ENCODE data around the gene ZDHHC21. TPM values are rescaled to one million over a fixed set of nuclear protein-coding genes. Genes with fewer than 3 reads are reported as not detected.

Gene ZDHHC21
- total and polyA plus RNA-seq, 2 of the 8 experiments (the other 6 are each of a cell fraction or from before 2014, with no cell fraction given) = 1.9 to 6.0 TPM

- Histone ChIP-seq H2BK5ac (ENCODE audit: low read depth, low read length) (no peak overlapping the region), H2BK12ac (ENCODE audit: low read depth, low read length) (no peak overlapping the region), H2BK20ac (ENCODE audit: low read length) (no peak overlapping the region), H3K79me1 (ENCODE audit: low read depth, low read length) (no peaks in the 10 kb centered on the region), H3K23me2 (ENCODE audit: low read depth, low read length) (no peaks in the 10 kb centered on the region), H3K79me2 (ENCODE audit: control insufficient read depth in 1 of 2, insufficient read depth in 2 of 2, low read length in 2 of 2) (no peaks in the 10 kb centered on the region), H3K27me3 (replicated peaks in 1 of 4; ENCODE audit: control insufficient read depth in 3 of 4, extremely low read depth in 1 of 4, insufficient read depth in 3 of 4, low read length in 3 of 4) (peaks cover 2 to 13% (median 3%) of the 10 kb centered on the region in 4 experiments; a peak in 6 of 7 replicates), H3K27ac (ENCODE audit: low read depth, low read length) (no peak overlapping the region), H3K4me1 (replicated peaks in 1 of 4; ENCODE audit: control insufficient read depth in 3 of 4, insufficient read depth in 4 of 4, low read length in 3 of 4) (no peaks in the 10 kb centered on the region; a peak in 1 of 7 replicates), H3K9me3 (ENCODE audit: insufficient read depth in 2 of 2, low read depth in 1 of 2, low read length in 1 of 2) (no peaks in the 10 kb centered on the region), H3K4ac (replicated peaks; ENCODE audit: insufficient read length, low read depth, low read length) (no peak overlapping the region), H2BK15ac (ENCODE audit: low read length) (no peak overlapping the region), H3K9ac (replicated peaks in 1 of 4; ENCODE audit: extremely low read depth in 1 of 4, low read depth in 3 of 4, low read length in 3 of 4) (no peak overlapping the region), H2BK120ac (replicated peaks; ENCODE audit: low read depth, low read length) (no peak overlapping the region), H3K4me3 (ENCODE audit: extremely low read depth in 1 of 4, insufficient read depth in 2 of 4, low read depth in 3 of 4, low read length in 4 of 4) (no peak overlapping the region), H3K56ac (replicated peaks; ENCODE audit: insufficient read length, low read depth, low read length) (no peak overlapping the region), H4K8ac (ENCODE audit: extremely low read depth, insufficient read depth, low read length) (no peak overlapping the region), H4K20me1 (replicated peaks in 1 of 2; ENCODE audit: control insufficient read depth in 1 of 2, insufficient read depth in 2 of 2, low read length in 2 of 2) (no peaks in the 10 kb centered on the region), H3K18ac (ENCODE audit: extremely low read depth, low read length) (no peak overlapping the region), H4K91ac (replicated peaks; ENCODE audit: insufficient read length, low read length) (no peak overlapping the region), H3K23ac (ENCODE audit: insufficient read length) (no peak overlapping the region), H4K5ac (ENCODE audit: insufficient read length, low read depth, low read length) (no peak overlapping the region), H2AFZ (ENCODE audit: low read length) (no peak overlapping the region), H3K14ac (ENCODE audit: insufficient read length) (no peak overlapping the region), H3K36me3 (ENCODE audit: control insufficient read depth in 2 of 4, insufficient read depth in 4 of 4, low read length in 3 of 4) (no peaks in the 10 kb centered on the region), H3K4me2 (ENCODE audit: insufficient read depth in 1 of 2, low read depth in 2 of 2, low read length in 2 of 2) (no peak overlapping the region), H2AK5ac (ENCODE audit: low read depth, low read length) (no peak overlapping the region)
- 78% methylated on average over 4 of the region's 4 CpGs; no CpG with 5 or more reads in 1 of the 2 experiments for WGBS, 2 experiments (ENCODE audit: extremely low coverage in 1 of 2, insufficient coverage in 1 of 2, insufficient read length in 1 of 2, insufficient replicate concordance in 2 of 2, low coverage in 1 of 2, low lambda C conversion rate in 2 of 2, missing lambda C conversion rate in 1 of 2)
- POLR2A ChIA-PET (ENCODE audit: partially characterized antibody) = no interaction called here
- DNase-seq (ENCODE audit: low read depth in 1 of 2, low spot score in 2 of 2) (no peak), FAIRE-seq (no peak)
- CTCF ChIA-PET (ENCODE audit: partially characterized antibody) = interaction anchor here (1.2 kb wide), 1 partner anchor 55 kb away, joined by 4 read pairs; no protein-coding TSS in a partner anchor
- TF ChIP-seq SUZ12 (IDR thresholded peaks at IDR 0.05; ENCODE audit: low read length) (no peak), TBP (IDR thresholded peaks at IDR 0.05; ENCODE audit: low read depth, low read length) (no peak), SP4 (IDR thresholded peaks at IDR 0.05; ENCODE audit: low read length) (no peak), CHD2 (IDR thresholded peaks at IDR 0.05; ENCODE audit: low read length) (no peak), CTCF (IDR thresholded peaks at IDR 0.05; ENCODE audit: control extremely low read depth in 1 of 3, insufficient read depth in 1 of 3, low read depth in 1 of 3, low read length in 3 of 3) (no peak), ATF3 (IDR thresholded peaks at IDR 0.05; ENCODE audit: insufficient read depth, low read depth, low read length) (no peak), USF2 (IDR thresholded peaks at IDR 0.05; ENCODE audit: low read length) (no peak), HDAC6 (IDR thresholded peaks at IDR 0.05; ENCODE audit: low read depth, low read length) (no peak), HDAC2 (IDR thresholded peaks at IDR 0.05; ENCODE audit: borderline replicate concordance in 1 of 2, low read depth in 2 of 2, low read length in 2 of 2) (no peak), TAF7 (optimal IDR thresholded peaks at IDR 0.05; ENCODE audit: borderline replicate concordance, low read depth, low read length) (no peak)
These were observed 21.9 kb upstream of the ZDHHC21 start for GRCh38 chr9:14715102-14715501.
